Stimulated activated CD4-positive, alpha-beta T cell treated with anti-CD3 and anti-CD28 coated beads, Interleukin-15, amount 100 ng/mL, for 48 hours (primary cell): Measurements from ENCODE around the gene CASP2.
"Not testable (repeated sequence)": the region's sequence is repeated elsewhere in the genome, so short reads cannot be mapped to it uniquely, and the experiment has no call there.

Experiments
- DNase-seq, 2 donors: peaks; one replicate each; pipeline ENCODE4 v3.0.0-alpha.2; 2020; ENCODE audit warnings: low read depth in 2 of 2

The CASP2 gene

GRCh38 chr7:143264196-143264568 lies 24.0 kb upstream of the CASP2 start:
- not testable (repeated sequence) for DNase-seq

GRCh38 chr7:143265017-143265693 lies 23.0 kb upstream of the CASP2 start:
- no peak for DNase-seq

- DNase-seq = no peak
Measured at GRCh38 chr7:143269251-143269650, 18.9 kb upstream of the CASP2 start.

GRCh38 chr7:143271240-143271639 lies 16.9 kb upstream of the CASP2 start:
- no peak for DNase-seq

- DNase-seq = no peak
Measured at GRCh38 chr7:143272871-143273270, 15.3 kb upstream of the CASP2 start.

- DNase-seq = no peak
Measured at GRCh38 chr7:143279186-143280098, 8.7 kb upstream of the CASP2 start.

- no peak for DNase-seq
Measured at GRCh38 chr7:143280160-143280559, 8.0 kb upstream of the CASP2 start.

GRCh38 chr7:143280566-143280965 lies 7.6 kb upstream of the CASP2 start:
- no peak for DNase-seq

GRCh38 chr7:143281529-143281928 lies 6.6 kb upstream of the CASP2 start:
- no peak for DNase-seq

GRCh38 chr7:143282124-143282523 lies 6.0 kb upstream of the CASP2 start:
- DNase-seq = no peak

GRCh38 chr7:143283381-143283780 lies 4.8 kb upstream of the CASP2 start:
- DNase-seq = no peak

GRCh38 chr7:143284591-143285469 lies 3.3 kb upstream of the CASP2 start, which contains the start of gene TMEM139:
Gene TMEM139 (plus strand): TSS chr7:143284958. CDS start chr7:143285958, 1,000 bp downstream.
- no peak for DNase-seq

GRCh38 chr7:143285470-143285778 lies 2.7 kb upstream of the CASP2 start:
- DNase-seq = no peak

GRCh38 chr7:143285806-143286521 lies 2.2 kb upstream of the CASP2 start:
- DNase-seq = no peak

GRCh38 chr7:143286522-143286890 lies 1.6 kb upstream of the CASP2 start:
- no peak for DNase-seq

- no peak for DNase-seq
Measured at GRCh38 chr7:143287339-143287934, 714 bp upstream of the CASP2 start.

- DNase-seq = no peak
Measured at GRCh38 chr7:143288836-143289235, 685 bp downstream of the CASP2 start.

GRCh38 chr7:143289421-143289820 lies 1.3 kb downstream of the CASP2 start:
- DNase-seq = no peak

GRCh38 chr7:143289888-143290287 lies 1.7 kb downstream of the CASP2 start:
- DNase-seq = not testable (repeated sequence)

- DNase-seq = no peak
Measured at GRCh38 chr7:143290293-143290692, 2.1 kb downstream of the CASP2 start.

GRCh38 chr7:143292876-143293275 lies 4.7 kb downstream of the CASP2 start:
- no peak for DNase-seq
